ENCODE measurements around the gene BICD1. TPM values are rescaled to one million over a fixed set of nuclear protein-coding genes. Genes with fewer than 3 reads are reported as not detected.
"Not testable (repeated sequence)": the region's sequence is repeated elsewhere in the genome, so short reads cannot be mapped to it uniquely, and the experiment has no call there.

The BICD1 gene
- total RNA-seq, 2 experiments from 2014 or later = 17.8 to 18.7 TPM

- peaks cover 15% of the 10 kb centered on the region for H3K4me1 Mint-ChIP-seq
- H3K36me3 Mint-ChIP-seq; POLR2A ChIA-PET; ATAC-seq (ENCODE audit: low read depth); H3K4me3 Mint-ChIP-seq; H3K27ac Mint-ChIP-seq; H3K27me3 Mint-ChIP-seq; DNase-seq; H3K9me3 Mint-ChIP-seq: not testable (repeated sequence)
These were observed 168.9 kb downstream of the BICD1 start for GRCh38 chr12:32275520-32275919.

DNA sequence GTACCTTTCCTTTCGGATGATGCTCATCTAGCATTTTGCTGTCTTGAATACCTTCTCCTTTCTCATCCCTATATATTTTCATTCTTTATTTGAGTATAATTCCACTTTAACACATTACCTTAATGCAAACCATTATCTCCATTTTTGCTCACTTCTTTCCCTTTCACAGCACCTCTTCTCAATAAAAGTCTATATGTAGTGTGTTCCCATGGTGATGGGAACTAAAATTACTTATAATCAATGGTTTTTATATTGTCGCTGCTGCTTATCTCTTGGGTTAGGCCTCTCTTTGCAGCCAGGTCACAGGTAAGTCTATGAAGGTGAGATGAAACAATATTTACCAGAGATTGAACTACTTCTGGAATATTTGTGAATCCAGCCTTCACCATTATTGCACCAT is 171.1 kb downstream of the BICD1 start:
- ATAC-seq (ENCODE audit: low read depth) (no peak), DNase-seq (no peak)
- Mint-ChIP-seq H3K4me3 (no peak overlapping the region), H3K27me3 (no peaks in the 10 kb centered on the region), H3K4me1 (peaks cover 13% of the 10 kb centered on the region), H3K36me3 (peaks cover 2% of the 10 kb centered on the region), H3K27ac (no peak overlapping the region), H3K9me3 (no peaks in the 10 kb centered on the region)
- POLR2A ChIA-PET = no interaction called here

DNA sequence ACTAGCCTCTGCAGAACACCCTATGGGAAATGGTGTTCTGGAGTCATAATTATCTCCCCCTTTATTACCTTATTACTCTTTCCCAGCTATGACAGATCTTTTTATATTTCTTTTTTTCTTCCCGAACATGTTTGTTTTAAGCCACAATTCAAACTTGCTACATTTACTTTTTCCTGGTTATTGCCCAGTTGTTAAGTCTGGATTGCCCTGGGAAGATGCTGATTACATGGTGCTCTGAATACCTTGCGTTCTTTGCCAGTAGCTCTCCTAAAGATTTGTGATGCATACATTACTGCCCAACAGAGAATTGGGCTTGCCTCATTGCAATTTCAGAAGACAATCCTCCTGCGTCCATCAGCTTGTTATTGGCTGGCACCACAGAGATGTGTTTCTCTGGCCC is 174.5 kb downstream of the BICD1 start:
- H3K27me3 Mint-ChIP-seq = no peaks in the 10 kb centered on the region
- H3K4me1 Mint-ChIP-seq = no peaks in the 10 kb centered on the region
- no peak for ATAC-seq (ENCODE audit: low read depth)
- DNase-seq = no peak
- POLR2A ChIA-PET = interaction anchor here (0.6 kb wide), 1 partner anchor 9 kb away, joined by 3 read pairs; no protein-coding TSS in a partner anchor
- H3K36me3 Mint-ChIP-seq = no peaks in the 10 kb centered on the region
- H3K27ac Mint-ChIP-seq = no peak overlapping the region
- H3K9me3 Mint-ChIP-seq = no peaks in the 10 kb centered on the region
- no peak overlapping the region for H3K4me3 Mint-ChIP-seq

- POLR2A ChIA-PET = no interaction called here
- no peaks in the 10 kb centered on the region for H3K36me3 Mint-ChIP-seq
- no peaks in the 10 kb centered on the region for H3K9me3 Mint-ChIP-seq
- no peaks in the 10 kb centered on the region for H3K4me1 Mint-ChIP-seq
- ATAC-seq (ENCODE audit: low read depth) (no peak), DNase-seq (no peak)
- H3K27me3 Mint-ChIP-seq = no peaks in the 10 kb centered on the region
- no peak overlapping the region for H3K27ac Mint-ChIP-seq
- no peak overlapping the region for H3K4me3 Mint-ChIP-seq
These were observed 177.9 kb downstream of the BICD1 start for GRCh38 chr12:32284561-32284960.

DNA sequence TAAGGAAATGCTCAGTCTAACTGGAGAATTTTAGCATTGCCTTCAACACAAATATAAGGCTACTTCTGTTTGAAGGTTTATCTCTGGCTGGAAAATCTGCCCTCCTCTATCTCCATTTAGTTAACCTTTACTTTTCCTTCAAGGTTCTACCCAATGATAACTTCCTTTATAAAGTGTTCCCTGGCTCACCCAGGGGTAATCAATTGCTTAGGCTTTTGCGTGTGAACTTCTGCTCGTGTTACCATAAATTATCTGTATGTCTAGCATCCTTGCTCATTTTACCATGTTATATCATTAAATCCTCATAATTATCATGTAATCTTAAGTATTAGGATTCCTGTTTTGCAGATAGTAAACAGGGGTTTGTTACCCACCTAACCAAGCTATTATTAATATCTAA is 178.4 kb downstream of the BICD1 start:
- POLR2A ChIA-PET = no interaction called here
- ATAC-seq (ENCODE audit: low read depth) (no peak), DNase-seq (no peak)
- Mint-ChIP-seq H3K36me3 (no peaks in the 10 kb centered on the region), H3K9me3 (no peaks in the 10 kb centered on the region), H3K4me1 (no peaks in the 10 kb centered on the region), H3K4me3 (no peak overlapping the region), H3K27ac (no peak overlapping the region), H3K27me3 (no peaks in the 10 kb centered on the region)

DNA sequence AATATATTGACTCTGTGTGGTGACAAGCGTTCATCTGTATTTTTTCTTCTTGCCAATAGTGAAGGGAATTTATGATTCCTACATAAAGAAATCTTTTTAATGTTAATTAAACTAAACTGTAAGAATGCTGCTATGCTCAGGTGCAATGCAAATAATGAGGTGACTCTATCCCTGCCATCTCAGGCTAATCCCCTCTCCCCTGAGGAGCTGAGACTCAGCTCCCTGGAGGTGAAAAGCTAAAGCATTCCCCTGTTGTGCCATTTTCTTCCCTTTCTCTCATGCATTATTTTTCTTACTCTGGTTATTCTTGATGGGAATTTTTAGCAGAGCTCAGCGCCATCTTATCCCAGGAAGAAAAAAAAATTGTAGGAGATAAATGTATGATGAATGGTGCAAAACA is 178.8 kb downstream of the BICD1 start:
- no peak overlapping the region for H3K4me3 Mint-ChIP-seq
- no peaks in the 10 kb centered on the region for H3K9me3 Mint-ChIP-seq
- no peaks in the 10 kb centered on the region for H3K4me1 Mint-ChIP-seq
- ATAC-seq (ENCODE audit: low read depth) = no peak
- no peak for DNase-seq
- no peaks in the 10 kb centered on the region for H3K27me3 Mint-ChIP-seq
- POLR2A ChIA-PET = no interaction called here
- H3K36me3 Mint-ChIP-seq = no peaks in the 10 kb centered on the region
- H3K27ac Mint-ChIP-seq = no peak overlapping the region

DNA sequence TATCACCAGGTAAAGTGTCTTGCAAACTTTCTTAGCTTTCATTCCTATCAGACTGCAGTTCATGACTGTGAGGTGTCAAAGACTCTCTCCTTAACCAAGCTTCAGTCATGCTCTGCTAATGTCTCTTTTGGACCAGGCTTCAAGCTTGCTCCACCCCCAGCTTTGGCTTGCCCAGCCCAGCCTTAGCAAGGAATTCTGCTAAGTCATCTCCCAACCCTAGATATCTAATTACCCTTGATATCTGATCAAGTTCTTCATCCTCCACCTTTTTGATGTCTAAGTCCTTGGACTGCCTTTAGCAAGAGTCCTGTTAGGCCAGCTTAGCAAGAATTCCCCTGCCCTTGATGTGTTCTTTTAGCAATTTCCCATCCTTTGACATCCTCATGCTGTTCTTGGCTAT is 183.8 kb downstream of the BICD1 start:
- H3K4me1 Mint-ChIP-seq = no peaks in the 10 kb centered on the region
- no peaks in the 10 kb centered on the region for H3K9me3 Mint-ChIP-seq
- POLR2A ChIA-PET = interaction anchor here (0.6 kb wide), 1 partner anchor 10 kb away, joined by 3 read pairs; no protein-coding TSS in a partner anchor
- ATAC-seq (ENCODE audit: low read depth) (no peak), DNase-seq (no peak)
- no peak overlapping the region for H3K27ac Mint-ChIP-seq
- H3K27me3 Mint-ChIP-seq = no peaks in the 10 kb centered on the region
- H3K4me3 Mint-ChIP-seq = no peak overlapping the region
- H3K36me3 Mint-ChIP-seq = no peaks in the 10 kb centered on the region

DNA sequence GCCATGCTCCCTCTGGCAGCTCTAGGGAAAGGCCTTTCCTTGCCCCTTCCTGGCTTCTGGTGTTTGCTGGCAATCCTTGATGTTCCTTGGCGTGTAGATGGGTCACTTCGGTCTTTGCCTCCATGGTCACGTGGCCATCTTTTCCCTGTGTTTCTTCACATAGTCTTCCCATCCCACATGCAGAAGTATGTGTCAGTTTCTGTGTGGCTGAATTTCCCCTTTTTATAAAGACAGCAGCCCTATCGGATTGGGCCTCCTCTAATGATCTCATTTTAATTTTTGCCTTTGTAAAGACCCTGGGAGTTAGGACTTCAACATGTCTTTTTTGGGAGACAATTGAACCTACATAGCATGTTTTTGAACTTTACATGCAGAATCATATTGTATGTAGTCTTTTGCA is 185.5 kb downstream of the BICD1 start:
- Mint-ChIP-seq H3K36me3 (no peaks in the 10 kb centered on the region), H3K27me3 (no peaks in the 10 kb centered on the region), H3K27ac (no peak overlapping the region), H3K9me3 (no peaks in the 10 kb centered on the region), H3K4me3 (no peak overlapping the region), H3K4me1 (no peaks in the 10 kb centered on the region)
- no peak for DNase-seq
- ATAC-seq (ENCODE audit: low read depth) = no peak
- POLR2A ChIA-PET = no interaction called here

- Mint-ChIP-seq H3K27ac (no peak overlapping the region), H3K4me3 (no peak overlapping the region), H3K36me3 (no peaks in the 10 kb centered on the region), H3K27me3 (no peaks in the 10 kb centered on the region), H3K4me1 (no peaks in the 10 kb centered on the region), H3K9me3 (no peaks in the 10 kb centered on the region)
- ATAC-seq (ENCODE audit: low read depth) = no peak
- no peak for DNase-seq
- POLR2A ChIA-PET = no interaction called here
These were observed 187.3 kb downstream of the BICD1 start for GRCh38 chr12:32293808-32294419.

- Mint-ChIP-seq H3K36me3 (no peaks in the 10 kb centered on the region), H3K9me3 (no peaks in the 10 kb centered on the region), H3K4me3 (no peak overlapping the region), H3K4me1 (no peaks in the 10 kb centered on the region), H3K27me3 (no peaks in the 10 kb centered on the region), H3K27ac (no peak overlapping the region)
- no peak for DNase-seq
- ATAC-seq (ENCODE audit: low read depth) = no peak
- POLR2A ChIA-PET = no interaction called here
These were observed 189.9 kb downstream of the BICD1 start for GRCh38 chr12:32296567-32296966.

DNA sequence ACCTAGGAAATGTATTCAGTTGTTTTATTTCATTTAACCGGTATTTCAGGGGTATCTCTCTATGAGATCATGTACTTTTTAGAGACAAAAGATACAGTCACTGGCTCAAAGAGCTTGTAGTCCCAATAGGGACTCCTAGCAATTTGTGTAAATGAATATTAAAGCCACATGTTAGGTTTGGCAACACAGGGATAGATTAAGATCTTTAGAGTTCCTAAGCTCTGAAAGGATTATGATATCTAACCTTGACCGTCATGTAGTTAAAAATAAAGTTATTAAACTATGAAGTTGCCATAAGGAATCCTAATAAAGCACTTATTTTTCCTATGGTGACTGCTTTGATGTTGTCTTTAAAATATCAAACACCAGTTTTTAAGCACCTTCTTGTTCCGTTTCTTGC is 192.3 kb downstream of the BICD1 start:
- POLR2A ChIA-PET = no interaction called here

GRCh38 chr12:32301216-32301615 is 194.6 kb downstream of the BICD1 start:
- DNase-seq = no peak
- no peaks in the 10 kb centered on the region for H3K9me3 Mint-ChIP-seq
- no peak overlapping the region for H3K4me3 Mint-ChIP-seq
- ATAC-seq (ENCODE audit: low read depth) = no peak
- H3K27ac Mint-ChIP-seq = no peak overlapping the region
- no peaks in the 10 kb centered on the region for H3K27me3 Mint-ChIP-seq
- no peaks in the 10 kb centered on the region for H3K36me3 Mint-ChIP-seq
- POLR2A ChIA-PET = no interaction called here
- H3K4me1 Mint-ChIP-seq = no peaks in the 10 kb centered on the region

More for the DNA sequence above, 192.3 kb downstream of the BICD1 start:
- Mint-ChIP-seq H3K27ac (no peak overlapping the region), H3K27me3 (no peaks in the 10 kb centered on the region), H3K4me3 (no peak overlapping the region), H3K36me3 (no peaks in the 10 kb centered on the region), H3K9me3 (no peaks in the 10 kb centered on the region), H3K4me1 (no peaks in the 10 kb centered on the region)
- no peak for ATAC-seq (ENCODE audit: low read depth)
- no peak for DNase-seq

- POLR2A ChIA-PET = no interaction called here
- Mint-ChIP-seq H3K4me3 (no peak overlapping the region), H3K27ac (no peak overlapping the region), H3K4me1 (no peaks in the 10 kb centered on the region), H3K27me3 (no peaks in the 10 kb centered on the region), H3K36me3 (no peaks in the 10 kb centered on the region), H3K9me3 (no peaks in the 10 kb centered on the region)
- peak; percentile 56 for ATAC-seq (ENCODE audit: low read depth)
- no peak for DNase-seq
These were observed 195.8 kb downstream of the BICD1 start for GRCh38 chr12:32302218-32303173.

DNA sequence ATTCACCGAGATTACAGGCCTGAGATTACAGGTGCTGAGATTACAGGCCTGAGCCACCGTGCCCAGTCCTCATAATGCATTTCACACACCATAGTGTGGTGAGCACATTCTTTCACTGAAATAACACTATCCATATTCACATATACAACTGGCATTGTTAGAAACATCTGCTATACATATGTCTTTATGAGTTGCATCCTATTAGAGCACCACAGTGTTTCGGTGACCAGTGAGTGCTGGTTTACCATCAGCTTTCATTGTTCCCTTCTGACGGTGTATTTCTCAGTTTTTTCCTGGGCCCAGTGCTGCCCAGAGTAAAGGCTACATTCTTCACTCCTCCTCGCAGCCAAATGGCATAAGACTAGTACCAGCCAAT is 196.5 kb downstream of the BICD1 start:
- Mint-ChIP-seq H3K36me3 (no peaks in the 10 kb centered on the region), H3K4me1 (no peaks in the 10 kb centered on the region), H3K9me3 (no peaks in the 10 kb centered on the region), H3K27me3 (no peaks in the 10 kb centered on the region), H3K27ac (no peak overlapping the region), H3K4me3 (no peak overlapping the region)
- no peak for DNase-seq
- ATAC-seq (ENCODE audit: low read depth) = no peak
- POLR2A ChIA-PET = no interaction called here

All from activated naive CD8-positive, alpha-beta T cell treated with anti-CD3 and anti-CD28 coated beads, Interleukin-2, amount 10 ng/mL, durations not matched to agents 7 days and 5 days (primary cell).